ENCODE data around the gene ALOX12B. TPM values are rescaled to one million over a fixed set of nuclear protein-coding genes. Genes with fewer than 3 reads are reported as not detected.

ALOX12B gene
- total and polyA plus RNA-seq, 2 of the 8 experiments (the other 6 are each of a cell fraction or from before 2014, with no cell fraction given) = 0.86 TPM; not detected in 1

- H2AFZ ChIP-seq (ENCODE audit: low read length) = no peak overlapping the region
- WGBS, 2 experiments (ENCODE audit: extremely low coverage in 1 of 2, insufficient coverage in 1 of 2, insufficient read length in 1 of 2, insufficient replicate concordance in 2 of 2, low coverage in 1 of 2, low lambda C conversion rate in 2 of 2, missing lambda C conversion rate in 1 of 2) = 94% methylated on average over 4 of the region's 4 CpGs; no CpG with 5 or more reads in 1 of the 2 experiments
- no peaks in the 10 kb centered on the region for H3K23me2 ChIP-seq (ENCODE audit: low read depth, low read length)
- H2BK12ac ChIP-seq (ENCODE audit: low read depth, low read length) = no peak overlapping the region
- DNase-seq (ENCODE audit: low read depth in 1 of 2, low spot score in 2 of 2) = no peak
- H4K5ac ChIP-seq (ENCODE audit: insufficient read length, low read depth, low read length) = no peak overlapping the region
- H2BK5ac ChIP-seq (ENCODE audit: low read depth, low read length) = no peak overlapping the region
- no peaks in the 10 kb centered on the region for H3K36me3 ChIP-seq (ENCODE audit: control insufficient read depth in 2 of 4, insufficient read depth in 4 of 4, low read length in 3 of 4)
- H4K8ac ChIP-seq (ENCODE audit: extremely low read depth, insufficient read depth, low read length) = no peak overlapping the region
- H2AK5ac ChIP-seq (ENCODE audit: low read depth, low read length) = no peak overlapping the region
- H3K56ac ChIP-seq (replicated peaks; ENCODE audit: insufficient read length, low read depth, low read length) = no peak overlapping the region
- no peaks in the 10 kb centered on the region for H3K4me1 ChIP-seq (replicated peaks in 1 of 4; ENCODE audit: control insufficient read depth in 3 of 4, insufficient read depth in 4 of 4, low read length in 3 of 4)
- no peak overlapping the region for H3K27ac ChIP-seq (ENCODE audit: low read depth, low read length)
- H3K14ac ChIP-seq (ENCODE audit: insufficient read length) = no peak overlapping the region
- H2BK15ac ChIP-seq (ENCODE audit: low read length) = no peak overlapping the region
- POLR2A ChIA-PET (ENCODE audit: partially characterized antibody) = interaction anchor here (0.7 kb wide), 1 partner anchor 13 kb away, joined by 4 read pairs; no protein-coding TSS in a partner anchor
- no peak overlapping the region for H4K91ac ChIP-seq (replicated peaks; ENCODE audit: insufficient read length, low read length)
- no peak overlapping the region for H3K4ac ChIP-seq (replicated peaks; ENCODE audit: insufficient read length, low read depth, low read length)
- CTCF ChIA-PET (ENCODE audit: partially characterized antibody) = interaction anchor here (2.6 to 23.3 kb wide), 5 partner anchors 7 to 44 kb away, joined by 7 to 501 read pairs (median 116); partner anchors contain the start of genes ALOX12B and ALOXE3
- no peaks in the 10 kb centered on the region for H3K79me2 ChIP-seq (ENCODE audit: control insufficient read depth in 1 of 2, insufficient read depth in 2 of 2, low read length in 2 of 2)
- H3K9me3 ChIP-seq (ENCODE audit: insufficient read depth in 2 of 2, low read depth in 1 of 2, low read length in 1 of 2) = no peaks in the 10 kb centered on the region
- no peak overlapping the region for H3K9ac ChIP-seq (replicated peaks in 1 of 4; ENCODE audit: extremely low read depth in 1 of 4, low read depth in 3 of 4, low read length in 3 of 4)
- FAIRE-seq = no peak
- no peak overlapping the region for H3K4me2 ChIP-seq (ENCODE audit: insufficient read depth in 1 of 2, low read depth in 2 of 2, low read length in 2 of 2)
- no peaks in the 10 kb centered on the region for H3K79me1 ChIP-seq (ENCODE audit: low read depth, low read length)
- H3K18ac ChIP-seq (ENCODE audit: extremely low read depth, low read length) = no peak overlapping the region
- no peak overlapping the region for H3K4me3 ChIP-seq (ENCODE audit: extremely low read depth in 1 of 4, insufficient read depth in 2 of 4, low read depth in 3 of 4, low read length in 4 of 4)
- peaks cover 0 to 5% (median 3%) of the 10 kb centered on the region in 4 experiments; a peak in 4 of 7 replicates for H3K27me3 ChIP-seq (replicated peaks in 1 of 4; ENCODE audit: control insufficient read depth in 3 of 4, extremely low read depth in 1 of 4, insufficient read depth in 3 of 4, low read length in 3 of 4)
- H2BK120ac ChIP-seq (replicated peaks; ENCODE audit: low read depth, low read length) = no peak overlapping the region
- H2BK20ac ChIP-seq (ENCODE audit: low read length) = no peak overlapping the region
- no peaks in the 10 kb centered on the region for H4K20me1 ChIP-seq (replicated peaks in 1 of 2; ENCODE audit: control insufficient read depth in 1 of 2, insufficient read depth in 2 of 2, low read length in 2 of 2)
- H3K23ac ChIP-seq (ENCODE audit: insufficient read length) = no peak overlapping the region
- TF ChIP-seq HDAC2 (IDR thresholded peaks at IDR 0.05; ENCODE audit: borderline replicate concordance in 1 of 2, low read depth in 2 of 2, low read length in 2 of 2) (no peak), NANOG (IDR thresholded peaks at IDR 0.05; ENCODE audit: insufficient read depth, low read depth, low read length, poor library complexity, severe bottlenecking) (no peak), SP4 (IDR thresholded peaks at IDR 0.05; ENCODE audit: low read length) (no peak), SP2 (IDR thresholded peaks at IDR 0.05; ENCODE audit: low read length) (no peak), EZH2 (IDR thresholded peaks at IDR 0.05; ENCODE audit: low read depth, low read length, severe bottlenecking) (no peak), ATF3 (IDR thresholded peaks at IDR 0.05; ENCODE audit: insufficient read depth, low read depth, low read length) (no peak), RBBP5 (IDR thresholded peaks at IDR 0.05; ENCODE audit: borderline replicate concordance, low read depth, low read length) (no peak), TEAD4 (IDR thresholded peaks at IDR 0.05; ENCODE audit: low read depth, low read length) (no peak), CEBPB (IDR thresholded peaks at IDR 0.05; ENCODE audit: low read depth, low read length) (no peak), TAF7 (optimal IDR thresholded peaks at IDR 0.05; ENCODE audit: borderline replicate concordance, low read depth, low read length) (no peak), SRF (IDR thresholded peaks at IDR 0.05; ENCODE audit: low read depth, low read length) (no peak), ATF2 (IDR thresholded peaks at IDR 0.05; ENCODE audit: low read length) (no peak)
These were observed 16.0 kb upstream of the ALOX12B start for GRCh38 chr17:8103549-8103948.
